Epithelial cell of prostate (primary cell): ENCODE results near the gene CTIF.

Experiments used
- DNase-seq: peaks from one replicate; pipeline ENCODE4 v3.0.0-alpha.2; 2011; ENCODE audit warnings: low read depth, low spot score
- H3K27ac ChIP-seq: fragments of 450-650 bp; 2 replicates; pipeline ENCODE4 v1.5.1; 2017; ENCODE audit warnings: mild to moderate bottlenecking

Gene CTIF

DNA sequence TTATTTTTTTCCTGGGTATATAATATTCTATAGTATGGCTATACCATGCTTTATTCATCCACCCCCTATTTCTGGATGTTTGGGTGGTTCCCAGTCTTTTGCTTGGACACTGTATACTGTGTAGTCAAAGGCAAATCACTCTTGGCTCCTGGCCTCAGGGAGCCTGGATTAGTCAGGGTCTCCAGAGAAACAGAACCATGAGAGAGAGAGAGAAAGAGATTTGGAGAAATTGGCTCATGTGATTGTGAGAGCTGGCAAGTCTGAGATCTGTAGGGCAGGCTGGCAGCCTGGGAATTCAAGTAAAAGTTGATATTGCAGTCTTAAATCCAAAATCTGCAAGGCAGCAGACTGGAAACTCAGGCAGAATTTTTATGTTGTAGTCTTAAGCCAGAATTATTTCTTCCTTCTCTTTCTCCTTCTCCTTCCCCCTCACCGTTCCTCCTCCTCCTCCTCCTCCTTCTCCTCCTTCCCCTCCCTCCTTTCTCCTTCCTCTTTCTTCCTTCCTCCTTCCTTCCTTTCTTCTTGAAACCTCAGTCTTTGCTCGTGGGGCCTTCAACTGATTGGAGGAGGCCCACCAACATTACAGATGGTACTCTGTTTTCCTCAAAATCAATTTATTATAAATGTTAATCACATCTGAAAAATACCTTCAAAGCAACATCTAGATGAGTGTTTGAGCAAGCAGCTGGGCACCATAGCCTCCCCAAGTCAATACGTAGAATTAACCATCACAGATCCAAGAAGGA, 33.0 kb downstream of the CTIF start:
- DNase-seq, result no peak
- H3K27ac ChIP-seq, result no peak overlapping the region

DNA sequence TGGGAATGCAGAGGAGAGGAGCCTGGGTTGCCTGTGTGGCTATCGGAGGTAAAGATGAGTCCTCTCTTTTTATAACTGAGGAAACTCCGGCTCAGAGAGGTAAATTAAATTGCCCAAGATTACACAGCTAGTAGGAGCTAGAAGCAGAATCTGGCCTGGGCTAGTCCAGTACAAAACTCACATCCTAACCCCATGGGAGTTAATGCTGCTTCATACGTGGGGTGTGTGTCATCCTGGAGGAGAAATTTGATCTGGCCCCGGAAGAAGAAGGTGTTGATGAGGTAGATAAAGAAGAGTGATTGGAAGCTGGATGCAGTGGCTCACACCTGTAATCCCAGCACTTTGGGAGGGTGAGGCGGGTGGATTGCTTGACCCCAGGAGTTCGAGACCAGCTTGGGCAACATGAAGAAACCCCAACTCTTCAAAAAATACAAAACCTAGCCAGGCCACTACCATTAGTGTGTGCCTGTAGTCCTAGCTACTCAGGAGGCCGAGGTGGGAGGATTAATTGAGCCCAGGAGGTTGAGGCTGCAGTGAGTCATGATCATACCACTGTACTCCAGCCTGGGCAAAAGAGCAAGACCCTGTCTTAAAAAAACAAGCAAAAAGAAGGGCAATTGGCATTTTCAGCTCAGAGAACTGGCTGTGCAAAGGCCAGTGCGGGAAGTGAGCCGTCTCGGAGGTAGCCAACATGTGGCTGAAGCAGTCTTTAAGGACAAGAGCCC, 33.7 kb downstream of the CTIF start:
- DNase-seq, result no peak
- no peak overlapping the region for H3K27ac ChIP-seq

DNA sequence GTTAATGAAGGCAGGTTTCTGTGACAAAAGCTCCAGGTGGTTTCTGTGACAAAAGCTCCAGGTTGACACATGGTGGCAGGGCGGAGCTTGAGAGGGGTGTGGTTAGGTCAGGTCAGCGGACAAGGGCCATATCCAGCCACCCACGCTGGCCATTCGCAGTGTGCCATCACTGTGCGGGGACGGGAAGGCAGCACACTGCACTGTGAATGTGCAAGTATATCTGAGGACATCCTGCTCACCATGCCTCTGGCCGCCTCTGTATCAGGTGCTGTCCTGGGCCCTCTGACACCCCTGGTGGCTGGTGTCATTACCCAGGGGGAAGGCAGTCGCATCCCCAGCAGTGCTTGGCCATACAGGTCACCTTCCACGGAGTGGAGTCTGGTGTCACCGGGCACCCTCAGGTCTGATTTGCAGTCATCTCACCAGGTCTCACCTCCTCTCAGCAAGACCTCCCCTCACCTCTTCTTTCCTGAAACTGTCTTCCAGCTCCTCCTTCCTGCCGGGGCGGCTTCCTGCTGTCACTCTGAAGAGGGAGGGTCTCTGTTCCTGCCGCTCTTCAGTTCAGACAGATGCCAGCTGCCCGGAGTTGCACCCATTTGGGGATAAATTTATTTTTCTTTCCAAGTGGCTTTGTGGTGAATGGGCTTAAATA, 34.9 kb downstream of the CTIF start:
- DNase-seq, result no peak
- H3K27ac ChIP-seq, result no peak overlapping the region

DNA sequence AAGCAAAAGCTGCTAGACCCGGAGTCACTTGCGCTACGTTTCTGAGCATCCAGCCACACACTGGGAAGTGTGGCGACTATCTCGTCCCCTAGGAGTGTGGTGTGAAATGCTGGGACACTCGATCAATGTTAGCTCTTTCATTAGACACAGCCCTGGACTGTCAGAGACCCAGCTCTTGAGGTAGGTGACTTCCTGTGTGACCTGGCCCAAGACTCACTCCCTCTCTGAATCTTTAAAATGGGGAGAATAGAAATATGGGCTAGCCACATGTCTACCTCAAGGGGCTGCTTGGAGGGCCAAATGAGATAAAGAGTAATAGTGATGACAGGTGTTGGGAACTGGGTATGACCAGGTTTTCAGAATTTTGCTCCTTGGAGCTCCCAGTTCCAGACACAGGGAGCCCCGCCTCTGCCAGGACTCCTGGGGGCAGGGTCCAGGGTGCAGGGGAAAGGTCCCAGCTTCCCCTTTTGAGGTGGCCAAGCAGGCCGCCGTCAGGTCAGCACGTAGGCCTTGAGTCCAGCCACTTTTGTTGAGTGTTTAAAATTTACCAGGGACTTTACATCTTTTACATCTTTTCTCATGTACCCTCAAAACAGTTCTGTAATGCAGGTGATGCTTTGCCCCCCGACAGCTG, 36.0 kb downstream of the CTIF start:
- no peak overlapping the region for H3K27ac ChIP-seq

DNA sequence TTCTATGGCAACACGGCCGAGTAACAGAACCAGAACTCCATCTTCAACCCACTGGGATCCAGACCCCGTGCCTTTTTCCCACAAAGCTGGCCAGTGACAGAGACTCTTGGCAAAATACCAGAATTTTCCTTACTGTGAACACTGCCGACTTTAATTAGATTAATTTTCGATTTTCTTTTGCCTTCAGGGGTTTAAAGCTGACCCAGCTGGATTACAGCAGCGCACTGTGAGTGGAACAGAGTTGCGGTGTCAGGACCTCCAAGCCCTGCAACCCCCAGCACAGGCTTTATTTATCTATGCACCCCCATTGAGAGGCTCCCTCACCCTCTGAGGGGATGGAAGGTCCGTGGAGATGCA, 36.4 kb downstream of the CTIF start:
- no peak for DNase-seq
- H3K27ac ChIP-seq, result no peak overlapping the region

More for the DNA sequence above, 36.0 kb downstream of the CTIF start:
- no peak for DNase-seq

DNA sequence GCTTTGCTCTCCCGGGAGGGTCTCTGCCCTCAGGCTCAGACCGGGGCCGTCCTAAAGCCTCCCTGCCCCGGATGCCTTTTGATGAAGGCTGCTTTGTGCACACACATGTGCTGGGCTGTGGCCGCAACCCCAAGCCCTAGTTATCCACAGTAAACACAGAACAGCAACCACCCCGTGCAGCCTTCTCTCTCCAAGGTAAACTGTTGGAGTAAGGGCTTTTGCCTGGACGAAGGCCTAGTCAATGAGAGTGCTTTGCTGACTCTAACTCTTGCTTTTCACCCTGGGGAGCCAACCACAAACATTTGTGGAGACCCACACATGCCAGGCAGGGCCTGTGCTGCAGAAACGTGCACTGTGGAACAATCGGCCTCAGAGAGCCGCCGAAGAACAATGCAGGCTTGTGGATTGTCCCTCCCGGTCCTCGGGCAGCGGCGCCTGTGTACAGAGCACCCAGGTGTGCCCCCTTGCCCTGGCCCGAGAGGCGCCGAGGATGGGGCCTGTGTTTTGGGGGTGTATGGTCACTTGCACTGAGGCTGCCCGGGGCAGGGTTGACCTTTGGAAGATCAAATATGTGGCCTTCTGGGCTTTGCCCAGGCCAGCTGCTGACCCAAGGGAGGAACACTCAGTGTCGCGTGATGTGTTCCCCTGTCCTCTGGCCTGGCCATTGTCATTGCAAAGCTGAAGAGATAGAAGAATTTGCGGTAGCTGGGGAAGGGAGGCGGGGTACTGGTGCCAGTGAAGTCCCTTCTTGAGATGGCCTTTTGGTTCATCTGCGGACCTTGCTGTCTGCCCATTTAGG, 37.0 kb downstream of the CTIF start:
- H3K27ac ChIP-seq, result no peak overlapping the region
- DNase-seq, result no peak

DNA sequence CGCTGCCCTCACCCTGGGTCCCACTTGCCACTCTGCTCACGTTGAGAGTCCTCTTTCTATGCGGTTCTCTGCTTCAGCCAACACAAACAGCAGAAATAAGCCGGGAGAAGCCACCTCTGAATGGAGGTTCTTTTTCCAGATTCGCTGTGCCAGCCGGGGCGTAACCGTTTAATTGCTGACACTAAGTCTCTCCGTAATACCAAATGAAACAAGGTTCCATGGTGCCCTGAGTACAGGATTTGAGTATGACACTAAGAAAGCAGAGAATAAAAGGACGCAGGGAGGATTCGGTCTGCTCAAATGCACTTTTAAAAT, 37.6 kb downstream of the CTIF start:
- DNase-seq, result no peak
- no peak overlapping the region for H3K27ac ChIP-seq

DNA sequence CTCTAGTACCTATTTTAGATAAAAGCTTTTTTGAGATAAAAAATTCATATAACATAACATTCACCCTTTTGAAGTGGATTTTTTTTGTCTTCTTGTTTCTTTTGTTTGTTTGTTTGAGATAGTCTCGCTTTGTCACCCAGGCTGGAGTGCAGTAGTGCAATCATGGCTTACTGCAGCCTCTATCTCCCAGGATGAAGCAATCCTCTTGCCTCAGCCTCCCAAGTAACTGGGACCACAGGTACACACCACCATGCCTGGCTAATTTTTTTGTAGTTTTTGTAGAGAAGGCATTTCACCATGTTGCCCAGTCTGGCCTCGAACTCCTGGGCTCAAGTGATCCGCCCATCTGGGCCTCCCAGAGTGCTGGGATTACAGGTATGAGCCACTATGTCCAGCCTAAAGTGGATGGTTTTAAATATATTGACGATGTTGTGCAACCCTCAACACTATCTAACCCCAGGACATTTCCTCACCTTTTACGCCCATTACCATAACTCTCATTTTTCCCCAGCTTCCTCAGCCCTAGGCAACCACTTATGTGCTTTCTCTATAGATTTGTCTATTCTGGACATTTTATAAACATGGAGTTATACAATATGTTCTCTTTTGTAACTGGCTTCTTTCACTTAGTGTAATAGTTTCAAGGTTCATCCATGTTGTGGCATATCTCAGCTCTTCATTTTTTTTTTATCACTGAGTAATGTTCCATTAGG, 38.8 kb downstream of the CTIF start:
- DNase-seq, result no peak
- H3K27ac ChIP-seq, result no peak overlapping the region

DNA sequence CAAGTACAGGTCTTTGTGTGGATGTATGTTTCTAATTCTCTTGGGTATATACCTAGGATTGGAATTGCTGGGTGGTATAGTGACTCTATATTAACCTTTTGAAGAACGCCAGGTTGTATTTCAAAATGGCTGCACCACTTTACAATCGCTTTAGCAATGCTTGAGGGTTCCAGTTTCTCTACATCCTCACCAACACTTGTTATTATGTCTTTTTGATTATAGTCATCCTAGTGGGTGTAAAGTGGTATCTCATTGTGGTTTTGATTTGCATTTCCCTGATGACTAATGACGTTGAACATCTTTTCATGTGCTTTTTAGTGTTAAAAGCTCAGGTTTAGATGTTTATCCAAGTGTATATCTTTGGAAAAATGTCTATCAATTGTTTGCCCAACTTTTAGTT, 39.5 kb downstream of the CTIF start:
- DNase-seq, result no peak
- H3K27ac ChIP-seq, result no peak overlapping the region

DNA sequence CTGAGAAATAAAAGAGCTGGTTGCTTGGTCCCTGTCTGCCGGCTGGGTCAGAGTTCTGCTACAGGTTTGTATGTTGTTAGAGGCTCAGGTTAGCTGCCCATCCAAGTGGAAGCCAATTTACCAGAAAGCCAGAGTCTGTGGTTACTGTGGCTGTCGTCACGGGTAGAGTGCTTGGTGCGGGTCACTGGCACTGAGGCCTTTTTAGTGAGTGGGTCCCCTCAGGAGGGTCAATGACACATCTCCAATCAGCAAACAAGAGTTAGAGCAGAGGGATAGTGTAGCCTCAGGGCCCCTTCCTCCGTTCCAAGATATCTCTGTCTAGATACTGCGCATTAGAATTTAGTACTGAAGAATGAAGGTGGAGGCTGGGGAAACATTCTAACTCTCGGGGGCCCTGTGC, 41.2 kb downstream of the CTIF start:
- H3K27ac ChIP-seq, result no peak overlapping the region
- no peak for DNase-seq

DNA sequence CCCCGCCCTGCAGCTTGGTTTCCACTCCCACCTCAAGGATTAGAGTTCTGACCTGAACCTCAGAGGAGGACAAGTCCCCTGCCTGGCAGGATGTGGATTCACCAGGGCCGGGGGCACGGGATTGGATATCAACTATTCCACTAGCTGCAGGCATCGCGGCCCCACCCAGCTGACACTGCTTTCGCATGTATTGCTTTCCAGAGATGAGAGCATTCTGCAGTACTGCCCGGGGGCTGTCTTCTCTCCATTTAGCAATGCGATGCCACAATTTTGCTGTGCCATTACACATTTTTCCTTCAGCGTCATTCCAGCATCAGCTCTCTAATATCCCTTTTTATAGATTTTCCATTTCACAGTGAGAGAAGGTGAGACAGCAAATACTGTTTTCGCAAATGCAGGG, 42.0 kb downstream of the CTIF start:
- no peak for DNase-seq
- H3K27ac ChIP-seq, result no peak overlapping the region

DNA sequence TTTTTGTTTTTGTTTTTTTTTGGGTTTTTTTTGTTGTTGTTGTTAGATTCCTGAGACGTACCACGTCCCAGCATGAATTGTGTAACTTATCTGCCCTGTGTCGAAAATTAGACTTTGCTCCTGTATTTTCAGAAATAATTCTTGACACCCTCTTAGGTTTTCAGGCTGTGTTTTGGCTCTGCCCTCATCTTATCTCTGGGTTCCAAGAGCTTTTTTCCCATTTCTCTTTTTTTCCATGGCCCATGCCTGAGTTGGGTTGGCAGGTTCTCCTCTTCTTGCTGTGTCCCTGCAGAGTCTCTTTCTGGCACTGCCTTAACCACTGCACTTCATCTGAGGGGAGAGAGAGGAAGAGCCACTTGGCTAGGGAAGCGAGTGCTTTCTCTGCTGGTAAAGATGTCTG, 42.4 kb downstream of the CTIF start:
- no peak overlapping the region for H3K27ac ChIP-seq
- no peak for DNase-seq

DNA sequence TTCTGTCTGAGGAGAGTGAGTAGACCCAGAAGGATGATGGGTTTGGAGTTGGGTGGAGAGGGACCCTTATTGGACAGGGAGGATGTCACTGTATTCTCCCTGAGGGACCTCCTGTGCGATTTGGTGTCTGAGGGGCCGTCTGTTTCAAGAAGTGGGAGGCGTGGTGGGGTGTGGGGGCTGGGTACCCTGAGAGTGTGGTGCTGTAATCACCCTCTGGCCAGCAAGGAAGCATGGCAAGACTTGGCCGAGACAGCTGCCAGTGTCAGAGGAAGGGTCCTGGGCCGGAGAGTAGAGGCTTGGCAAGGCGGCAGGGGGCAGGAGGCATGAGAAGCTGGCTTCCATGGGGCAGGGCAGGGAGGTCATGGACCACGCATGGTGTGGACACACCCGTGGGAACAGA, 43.1 kb downstream of the CTIF start:
- DNase-seq, result no peak
- no peak overlapping the region for H3K27ac ChIP-seq

DNA sequence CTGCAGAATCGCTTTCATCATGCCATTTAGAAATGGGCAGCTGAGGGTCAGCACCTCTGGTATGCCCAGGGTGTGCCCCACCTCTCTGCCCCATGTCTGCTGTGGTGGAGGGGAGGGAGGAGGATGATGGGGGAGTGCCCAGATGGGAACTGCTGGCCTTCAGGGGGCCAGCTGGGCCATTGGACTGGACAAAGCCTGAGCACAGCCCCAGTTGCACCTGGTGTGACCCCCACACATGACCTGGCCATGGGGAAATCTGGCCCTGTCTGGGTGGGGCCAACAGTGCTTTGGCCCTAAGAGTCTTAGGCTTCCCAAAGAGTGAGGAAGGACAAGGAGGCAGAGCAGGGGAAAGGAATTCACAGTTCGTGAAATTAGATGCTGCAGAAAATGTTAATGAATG, 44.1 kb downstream of the CTIF start:
- no peak for DNase-seq
- H3K27ac ChIP-seq, result no peak overlapping the region

DNA sequence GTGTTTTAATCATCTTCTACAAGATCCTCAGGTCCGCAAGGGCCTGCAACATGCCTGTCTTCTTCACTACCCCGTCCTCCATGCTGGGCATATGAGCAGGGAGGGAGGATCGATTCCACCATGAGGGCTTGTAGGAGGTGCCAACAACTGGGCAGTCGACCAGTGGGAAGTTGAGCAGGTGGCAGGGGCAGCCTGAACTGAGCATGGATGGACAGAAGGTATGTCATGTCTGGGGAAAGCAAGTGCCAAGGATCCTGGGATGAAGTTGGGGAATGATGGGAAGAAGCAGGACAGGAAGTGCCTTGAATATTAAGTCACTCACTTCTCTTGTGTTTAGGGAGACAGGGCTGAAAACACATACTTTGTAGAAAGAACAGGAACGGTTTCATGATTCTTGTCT, 44.7 kb downstream of the CTIF start:
- no peak for DNase-seq
- H3K27ac ChIP-seq, result no peak overlapping the region

DNA sequence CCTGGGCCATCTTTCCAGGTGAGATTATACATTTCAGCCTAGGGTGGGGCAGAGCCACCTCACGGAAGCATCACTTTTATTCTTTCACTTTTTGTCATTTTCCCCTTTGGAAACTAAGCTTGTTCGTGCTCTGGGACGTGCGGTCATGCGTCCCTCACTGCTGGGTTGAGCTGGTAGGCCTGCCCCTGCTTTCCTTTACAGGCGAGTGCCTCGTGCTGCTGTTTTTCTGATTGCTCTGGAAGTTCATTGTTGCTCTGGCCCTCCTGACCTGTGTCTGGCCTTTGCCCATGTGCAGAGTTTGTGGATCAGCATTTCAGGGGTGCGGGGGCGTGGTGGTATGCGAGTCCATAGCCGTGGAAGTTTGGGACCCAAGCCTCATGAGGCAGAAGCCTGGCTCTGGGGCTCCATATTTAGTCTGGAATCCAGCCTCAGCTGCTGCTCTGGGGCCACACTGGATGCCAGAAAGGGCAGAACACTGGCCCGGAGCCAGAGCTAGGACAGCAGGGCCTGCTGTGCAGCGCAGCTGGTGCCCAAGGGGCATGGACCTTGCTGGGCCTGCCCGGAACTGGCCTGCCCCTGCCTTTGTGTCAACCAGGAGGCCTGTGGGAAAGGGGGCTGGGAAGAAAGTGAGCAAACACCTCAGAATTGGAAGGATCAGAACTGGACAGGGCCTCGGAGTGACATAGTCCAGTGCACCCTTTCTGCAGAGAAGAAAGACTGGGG, 51.1 kb downstream of the CTIF start:
- no peak for DNase-seq
- no peak overlapping the region for H3K27ac ChIP-seq

DNA sequence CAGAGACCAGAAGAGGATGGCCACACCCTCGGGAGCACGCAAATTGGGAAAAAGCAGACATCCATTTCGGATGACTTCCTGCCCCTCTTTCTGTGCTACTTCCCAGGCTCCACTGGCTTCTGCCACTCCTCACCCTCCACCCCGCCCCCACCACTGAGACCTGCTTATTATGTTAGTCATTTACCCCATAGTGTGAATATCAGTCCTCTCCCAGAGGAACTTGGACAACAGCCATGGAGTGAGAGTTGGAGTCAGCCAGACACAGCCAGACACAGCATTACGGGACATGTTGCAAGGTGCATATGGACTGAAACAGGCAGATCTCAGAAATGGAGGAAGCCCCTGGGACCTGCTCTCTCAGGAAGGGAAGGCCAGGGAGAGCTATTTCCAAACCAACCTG, 51.8 kb downstream of the CTIF start:
- DNase-seq, result no peak

DNA sequence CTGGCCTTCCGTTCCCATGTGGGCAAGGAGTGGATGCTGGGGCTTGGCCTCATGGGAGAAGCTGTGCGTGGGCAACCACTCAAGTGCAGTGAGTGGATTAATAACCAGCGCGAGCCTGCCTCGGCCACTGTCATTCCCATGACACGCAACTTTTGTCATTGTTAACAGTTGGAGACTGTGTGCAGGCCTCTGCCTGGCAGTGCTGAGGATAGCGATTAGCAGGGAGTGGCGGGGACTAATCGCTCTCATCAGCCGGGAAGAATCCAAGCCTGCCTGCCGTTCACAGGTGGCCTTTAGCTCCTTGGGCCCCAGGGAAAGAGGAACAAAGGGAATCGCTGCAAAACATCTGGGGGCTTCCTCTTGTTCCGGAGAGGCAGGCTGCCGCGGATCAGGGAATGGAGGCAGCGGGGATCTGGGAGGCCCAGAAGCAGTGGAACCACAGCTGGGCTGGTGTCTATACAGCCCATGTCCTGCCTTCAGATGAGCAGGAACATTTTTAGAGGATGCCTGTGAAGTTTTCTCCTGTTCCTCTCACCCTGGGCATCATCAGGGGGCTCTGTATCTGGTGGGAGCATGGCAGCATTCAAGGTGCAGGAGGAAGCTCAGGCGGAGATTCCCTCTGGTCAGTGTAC, 53.8 kb downstream of the CTIF start:
- H3K27ac ChIP-seq, result no peak overlapping the region
- DNase-seq, result no peak

More for the DNA sequence above, 51.8 kb downstream of the CTIF start:
- H3K27ac ChIP-seq, result no peak overlapping the region
